Measurements from ENCODE around the gene CEPT1.

The CEPT1 gene

GRCh38 chr1:111193712-111194480, 53.9 kb downstream of the CEPT1 start:
- DNase-seq = no peak

GRCh38 chr1:111195002-111195684, 55.1 kb downstream of the CEPT1 start:
- no peak for DNase-seq

- no peak for DNase-seq
Observed at GRCh38 chr1:111196213-111196612, 56.2 kb downstream of the CEPT1 start.

- no peak for DNase-seq
Observed at GRCh38 chr1:111197598-111198284, 57.7 kb downstream of the CEPT1 start.

- DNase-seq = no peak
Observed at GRCh38 chr1:111198836-111199235, 58.8 kb downstream of the CEPT1 start.

GRCh38 chr1:111199329-111199728, 59.3 kb downstream of the CEPT1 start:
- no peak for DNase-seq

GRCh38 chr1:111199881-111200801, 60.1 kb downstream of the CEPT1 start, which contains the start of gene DENND2D:
Gene DENND2D (minus strand): TSS chr1:111200646. CDS start chr1:111200459, 187 bp downstream.
- DNase-seq = no peak

- no peak for DNase-seq
Observed at GRCh38 chr1:111200802-111201161, 60.8 kb downstream of the CEPT1 start.

GRCh38 chr1:111201275-111202090, 61.5 kb downstream of the CEPT1 start:
- DNase-seq = no peak

GRCh38 chr1:111202366-111202706, 62.3 kb downstream of the CEPT1 start:
- no peak for DNase-seq

GRCh38 chr1:111202707-111203623, 62.9 kb downstream of the CEPT1 start:
- no peak for DNase-seq

- no peak for DNase-seq
Observed at GRCh38 chr1:111203681-111204200, 63.7 kb downstream of the CEPT1 start.

GRCh38 chr1:111204201-111204982, 64.4 kb downstream of the CEPT1 start:
- no peak for DNase-seq

- DNase-seq = no peak
Observed at GRCh38 chr1:111204983-111205713, 65.1 kb downstream of the CEPT1 start.

GRCh38 chr1:111205714-111206050, 65.7 kb downstream of the CEPT1 start:
- DNase-seq = no peak

- DNase-seq = no peak
Observed at GRCh38 chr1:111208921-111209320, 68.9 kb downstream of the CEPT1 start.

- DNase-seq = no peak
Observed at GRCh38 chr1:111209622-111210021, 69.6 kb downstream of the CEPT1 start.

- DNase-seq = no peak
Observed at GRCh38 chr1:111211921-111212320, 71.9 kb downstream of the CEPT1 start.
